CD4-positive, alpha-beta T cell treated with Interleukin-17A for 1 hour (primary cell): ENCODE measurements around the gene CHKB.

Experiments used
- DNase-seq: peaks from one replicate; pipeline ENCODE4 v3.0.0-alpha.2; 2020

The CHKB gene

DNA sequence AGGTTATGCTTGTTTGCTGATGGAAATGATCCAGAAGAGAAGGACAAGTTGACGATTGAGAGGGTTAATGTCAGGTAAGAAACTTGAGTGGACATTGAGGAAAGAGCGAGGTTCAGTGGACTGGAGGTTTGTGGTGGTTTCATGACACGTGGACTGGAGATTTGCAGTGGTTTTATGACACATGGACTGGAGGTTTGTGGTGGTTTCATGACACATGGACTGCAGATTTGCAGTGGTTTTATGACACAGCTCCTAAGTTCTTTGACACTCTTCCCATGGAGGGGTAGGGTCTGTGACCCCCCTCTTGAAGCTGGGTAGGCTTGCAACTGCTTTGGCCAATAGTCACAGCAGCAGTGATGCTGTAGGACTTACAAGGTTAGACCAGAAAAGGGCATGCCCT, 12.5 kb upstream of the CHKB start:
- DNase-seq = no peak

DNA sequence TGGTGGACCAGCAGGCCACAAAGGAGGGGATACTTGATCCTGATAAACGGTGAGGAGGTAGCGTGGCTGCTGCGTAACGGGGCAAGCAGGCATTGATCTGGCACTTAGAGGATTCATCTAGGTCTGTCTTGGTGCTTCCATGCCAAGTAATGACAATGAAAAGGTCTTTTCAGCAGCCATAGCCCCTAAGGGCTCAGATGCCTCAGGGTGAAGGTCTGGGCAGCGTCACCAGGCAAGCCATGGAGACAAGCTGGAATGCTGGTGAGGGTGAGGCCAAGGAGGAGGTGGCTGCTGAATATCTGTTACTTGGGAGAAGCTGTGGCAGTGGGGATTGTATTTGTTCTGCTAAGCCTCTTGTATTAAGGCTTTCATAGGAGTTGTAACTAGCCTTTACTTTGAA, 4.8 kb upstream of the CHKB start:
- no peak for DNase-seq

DNA sequence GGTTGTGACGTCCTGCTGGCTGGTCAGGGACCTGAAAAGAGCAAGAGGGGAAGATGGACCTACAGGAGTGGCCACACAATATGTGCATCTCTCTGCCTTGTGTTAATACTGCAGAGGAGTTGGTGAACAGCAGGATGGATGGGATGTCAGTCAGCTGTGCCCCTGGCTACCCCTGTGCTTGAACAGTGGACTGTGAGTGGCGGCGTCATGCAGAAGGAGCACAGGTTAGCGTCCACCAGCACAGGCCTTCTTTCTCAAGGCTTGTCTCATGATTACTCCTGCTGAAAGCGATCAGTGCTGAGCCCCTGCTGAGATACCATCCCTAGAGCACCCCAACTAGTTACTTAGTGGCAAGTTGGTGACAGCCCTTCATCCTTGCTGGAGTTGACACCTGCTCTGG, 3.8 kb upstream of the CHKB start:
- no peak for DNase-seq

DNA sequence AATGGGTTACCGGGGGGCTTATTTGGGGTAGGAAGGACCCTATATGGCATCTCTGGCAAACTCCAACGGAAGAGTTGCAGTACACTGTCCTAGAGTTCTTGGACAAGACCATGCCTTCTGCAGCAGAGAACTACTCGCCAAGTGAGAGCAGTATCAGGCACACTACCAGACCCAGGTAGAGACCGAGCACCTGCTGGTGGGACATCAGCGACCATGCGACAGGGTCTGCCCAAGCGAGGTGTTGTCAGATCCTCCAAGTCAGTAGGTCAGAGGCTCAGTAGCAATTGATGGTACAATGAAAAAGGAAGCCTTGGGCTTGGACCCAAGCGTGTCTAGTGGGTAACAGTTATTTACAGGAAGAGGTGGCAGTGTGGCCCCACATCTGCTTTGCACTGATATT, 3.1 kb upstream of the CHKB start:
- no peak for DNase-seq

DNA sequence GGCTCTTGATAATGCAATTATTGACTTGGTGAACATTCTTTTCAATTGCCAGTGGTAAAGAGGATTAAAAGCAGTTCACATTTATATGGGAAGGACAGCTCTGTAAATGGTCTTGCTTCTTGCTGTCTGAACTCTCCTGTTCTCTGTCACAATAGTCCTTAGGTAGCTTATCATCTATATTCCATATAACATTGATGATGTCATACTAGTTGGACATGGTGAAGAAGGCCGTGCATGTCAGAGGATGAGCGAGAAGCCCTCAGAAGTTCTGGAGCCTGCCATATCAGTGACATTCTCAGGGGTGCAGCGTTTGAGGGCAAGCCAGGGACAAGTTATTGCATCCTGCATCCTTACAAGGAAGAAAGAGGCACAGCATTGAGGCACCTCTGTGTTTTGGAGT, 2.6 kb upstream of the CHKB start:
- no peak for DNase-seq

DNA sequence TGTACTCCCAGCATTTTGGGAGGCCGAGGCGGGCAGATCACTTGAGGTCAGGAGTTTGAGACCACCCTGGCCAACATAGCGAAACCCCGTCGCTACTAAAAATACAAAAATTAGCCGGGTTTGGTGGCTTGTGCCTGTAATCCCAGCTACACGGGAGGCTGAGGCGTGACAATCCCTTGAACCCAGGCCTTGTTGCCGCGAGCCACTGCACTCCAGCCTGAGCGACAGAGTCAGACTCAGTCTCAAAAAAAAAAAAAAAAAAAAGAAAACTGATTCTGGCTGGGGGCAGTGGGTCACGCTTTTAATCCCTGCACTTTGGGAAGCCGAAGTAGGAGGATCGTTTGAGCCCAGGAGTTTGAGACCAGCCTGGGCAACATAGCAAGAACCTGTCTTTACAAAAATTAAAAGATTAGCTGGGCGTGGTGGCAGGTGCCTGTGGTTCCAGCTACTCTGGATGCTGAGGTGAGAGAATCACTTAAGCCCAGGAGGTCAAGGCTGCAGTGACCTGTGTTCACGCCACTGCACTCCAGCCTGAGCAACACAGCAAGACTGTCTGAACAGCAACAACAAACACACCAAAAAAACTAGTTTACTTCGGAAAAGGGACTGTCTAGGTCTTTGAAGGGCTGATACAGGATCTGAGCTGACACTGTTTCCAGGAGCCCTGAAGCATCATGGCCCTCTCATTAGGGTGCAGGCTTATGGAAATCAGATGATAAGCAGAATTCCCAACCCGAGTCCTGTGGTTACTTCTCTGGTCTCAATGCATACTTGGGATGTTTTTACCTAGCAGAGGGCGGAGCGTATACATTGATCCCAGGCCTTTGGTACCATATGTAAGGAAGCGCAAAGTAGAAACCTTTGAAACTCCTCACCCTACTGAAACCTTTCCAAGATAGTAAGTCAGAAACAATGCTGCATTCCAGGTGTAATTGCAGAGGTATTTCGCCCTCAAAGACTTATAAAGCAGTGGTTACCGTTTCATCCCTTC, 1.8 kb upstream of the CHKB start:
- DNase-seq = no peak

DNA sequence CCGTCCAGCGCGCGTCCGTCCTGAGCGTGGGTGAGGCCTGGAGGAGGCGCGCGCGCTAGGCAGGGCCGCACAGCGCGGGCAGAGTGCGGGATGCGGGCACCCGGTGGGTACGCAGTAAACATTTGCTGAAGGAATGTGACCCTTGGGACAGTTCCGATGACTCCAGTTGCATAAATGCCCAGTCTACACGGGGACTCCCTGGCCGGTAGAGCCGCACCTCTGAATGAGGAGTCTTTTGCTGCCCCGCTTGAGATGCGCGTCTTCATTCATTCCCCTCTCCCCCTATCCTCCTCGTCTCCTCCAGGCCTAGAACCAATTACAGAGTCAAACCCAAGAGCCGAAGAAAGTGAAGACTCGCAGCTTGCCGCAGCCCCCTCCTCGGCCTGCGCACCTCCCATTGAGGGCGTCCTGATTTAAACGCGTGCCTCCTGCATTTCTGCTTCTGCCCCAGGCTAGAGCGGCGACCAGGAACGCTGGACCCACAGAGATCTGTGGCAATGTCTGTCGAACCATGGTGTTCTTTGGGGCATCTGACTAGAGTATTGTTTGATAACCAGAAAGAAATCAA, 729 bp upstream of the CHKB start:
- no peak for DNase-seq

DNA sequence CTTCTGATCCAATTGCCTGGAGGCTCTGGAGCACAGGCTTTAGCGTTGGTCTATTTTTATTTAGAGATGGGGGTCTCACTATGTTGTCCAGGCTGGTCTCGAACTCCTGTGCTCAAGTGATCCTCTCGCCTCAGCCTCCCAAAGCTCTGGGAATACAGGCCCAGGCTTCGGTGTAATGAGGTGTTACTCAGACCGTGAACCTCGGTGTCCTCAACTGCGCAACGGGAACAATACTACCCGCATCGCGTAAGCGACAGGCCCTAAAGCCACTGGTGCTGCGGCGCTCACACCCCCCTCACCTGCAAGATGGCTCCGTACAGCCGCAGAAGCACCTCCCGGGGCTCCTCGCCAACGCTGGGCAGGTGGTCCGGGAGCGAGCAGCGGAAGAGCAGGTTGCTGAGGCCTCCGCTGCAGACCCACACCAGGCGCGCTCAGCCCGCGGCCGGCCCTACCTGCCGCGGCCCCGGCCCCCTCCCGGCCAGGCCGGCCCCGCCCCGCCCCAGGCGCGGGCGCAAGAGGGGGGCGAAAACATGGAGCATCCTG, 628 bp downstream of the CHKB start:
- no peak for DNase-seq

DNA sequence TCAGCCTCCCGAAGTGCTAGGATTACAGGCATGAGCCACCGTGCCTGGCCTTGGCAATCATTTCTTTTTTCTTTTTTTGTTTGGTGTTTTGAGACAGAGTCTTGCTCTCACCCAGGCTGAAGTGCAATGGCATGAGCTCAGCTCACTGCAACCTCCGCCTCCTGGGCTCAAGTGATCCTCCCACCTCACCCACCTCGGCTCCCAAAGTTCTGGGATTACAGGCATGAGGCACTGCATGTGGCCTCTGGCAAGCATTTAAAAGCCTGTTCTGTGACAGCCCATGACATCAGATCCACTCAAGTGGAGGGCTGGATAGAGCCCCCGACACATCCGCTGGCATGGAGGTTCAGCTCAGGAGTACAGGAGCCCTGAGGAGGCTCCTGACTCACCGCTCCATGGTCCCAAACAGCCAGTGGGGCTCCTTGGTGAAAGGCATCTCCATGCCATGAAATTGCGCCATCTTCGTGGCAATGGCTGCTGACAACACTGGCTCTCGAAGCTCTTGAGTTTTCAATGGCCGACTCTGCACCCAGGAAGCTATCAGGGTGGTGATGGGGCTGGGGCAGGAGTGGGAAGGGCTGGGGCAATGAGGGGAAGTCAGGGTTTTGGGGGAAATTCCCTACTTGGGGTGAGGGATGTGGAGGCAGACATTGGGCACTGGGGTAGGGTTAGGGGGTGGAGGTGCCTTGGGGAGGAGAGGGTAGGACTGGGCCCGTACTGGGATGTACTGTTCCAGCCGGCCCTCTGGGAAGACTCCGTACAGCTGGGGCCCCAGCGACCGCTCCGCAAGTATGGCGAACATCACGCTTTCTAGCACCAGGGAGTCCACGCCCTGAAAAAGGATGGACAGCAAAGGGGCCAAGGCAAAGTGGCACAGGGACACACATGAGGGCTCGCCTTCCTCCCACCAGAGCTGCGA, 1.4 kb downstream of the CHKB start:
- no peak for DNase-seq

DNA sequence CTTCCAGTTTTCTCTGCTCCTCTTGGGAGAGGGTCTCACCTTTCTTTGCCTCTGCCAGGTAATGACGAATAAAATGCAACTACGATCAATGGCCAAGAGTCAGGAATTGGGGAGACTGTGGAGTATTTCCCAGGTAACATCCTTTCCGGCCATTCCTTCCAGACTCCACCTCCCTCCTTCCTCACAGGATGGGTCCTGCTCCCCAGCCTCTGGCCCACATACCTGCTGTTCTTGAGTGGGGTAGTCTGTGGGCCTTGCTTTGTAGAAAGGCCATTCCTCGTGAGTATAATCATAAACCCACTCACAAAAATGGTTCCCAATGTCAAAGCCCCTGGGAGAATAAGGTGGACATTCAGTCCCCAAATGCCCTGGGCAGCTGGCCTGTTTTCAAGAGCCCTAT, 2.9 kb downstream of the CHKB start:
- DNase-seq = no peak

DNA sequence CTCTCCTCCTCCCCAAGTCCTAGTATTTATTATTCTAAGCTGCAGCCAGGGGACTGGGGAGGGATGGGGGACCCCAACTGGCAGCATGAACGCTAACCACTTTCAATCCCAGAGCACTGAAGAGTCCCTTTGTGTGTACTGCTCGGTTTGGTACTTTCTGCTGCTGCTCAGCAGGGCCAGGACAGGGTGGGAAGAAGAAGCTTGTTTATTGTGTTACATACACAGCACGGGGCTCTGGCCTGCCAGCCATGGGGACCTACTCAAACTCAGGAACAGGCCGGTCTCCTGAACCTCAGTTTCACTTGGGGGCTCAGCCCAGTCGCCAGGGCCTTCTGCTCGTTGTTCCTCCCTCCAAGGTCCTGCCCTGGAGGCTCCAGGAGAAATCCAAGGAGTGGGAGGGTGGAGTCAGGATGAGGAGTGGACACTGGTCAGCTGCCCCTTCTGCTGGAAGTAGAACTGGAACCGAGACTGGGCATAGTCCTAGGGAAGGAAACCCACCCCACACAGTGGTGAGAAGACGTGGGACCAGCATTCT, 3.8 kb downstream of the CHKB start:
- DNase-seq = no peak

DNA sequence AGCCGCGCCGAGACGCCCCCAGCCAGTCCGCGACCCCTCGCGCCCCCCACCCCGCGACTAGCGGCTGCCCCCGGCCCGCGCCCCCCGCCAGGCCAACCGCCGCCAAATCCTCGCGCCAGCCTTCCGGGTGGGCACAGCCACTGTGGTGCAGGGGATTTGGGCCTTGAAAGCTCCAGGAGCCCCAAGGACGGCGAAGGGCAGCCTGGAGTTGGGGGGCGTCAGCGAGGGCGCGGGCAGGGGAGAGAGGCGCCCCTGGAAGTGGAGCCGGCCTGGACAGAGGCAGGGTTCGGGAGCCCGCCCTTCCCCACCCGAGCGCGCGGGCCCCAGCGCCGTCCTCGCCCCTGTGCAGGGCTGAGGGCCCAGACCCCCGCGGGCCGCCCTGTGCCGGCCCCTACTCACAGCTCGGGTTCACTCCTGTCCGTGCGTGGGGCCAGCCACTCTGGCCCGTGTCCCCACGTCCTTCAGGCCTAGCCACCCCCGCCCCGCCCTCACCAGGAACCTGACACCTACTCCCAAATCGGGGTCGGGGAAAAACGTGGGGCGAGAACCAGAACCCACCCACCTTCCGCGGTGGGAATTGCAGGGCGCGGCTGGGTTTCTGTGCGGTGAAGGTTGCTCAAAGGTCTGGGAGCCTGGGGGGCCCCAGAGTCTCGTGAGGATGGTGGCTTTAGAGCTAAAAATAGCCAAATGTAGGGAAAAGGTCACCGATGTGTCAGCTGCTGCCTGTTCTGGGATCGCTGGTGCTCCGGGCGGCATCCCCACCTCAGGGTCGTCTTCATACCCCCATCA, 4.5 kb downstream of the CHKB start, which contains the start of gene CPT1B:
CPT1B (minus strand) TSS at position 441 of the 789 bp plus-strand sequence. CDS start 512 bp downstream, outside the sequence.
- DNase-seq = no peak

DNA sequence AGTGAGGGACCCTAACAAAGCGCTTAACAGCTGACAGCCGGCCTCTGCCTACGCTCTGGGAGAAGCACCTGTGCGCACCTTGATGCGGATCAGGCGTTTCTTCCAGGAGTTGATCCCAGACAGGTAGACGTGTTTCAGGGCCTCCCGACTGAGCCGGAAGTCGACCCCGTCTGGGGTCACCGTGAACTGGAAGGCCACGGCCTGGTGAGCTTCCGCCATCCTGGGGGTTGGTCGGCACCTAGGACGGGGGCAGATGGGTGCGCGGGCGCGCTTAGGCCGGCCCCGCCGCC, 5.0 kb downstream of the CHKB start:
- DNase-seq = no peak

DNA sequence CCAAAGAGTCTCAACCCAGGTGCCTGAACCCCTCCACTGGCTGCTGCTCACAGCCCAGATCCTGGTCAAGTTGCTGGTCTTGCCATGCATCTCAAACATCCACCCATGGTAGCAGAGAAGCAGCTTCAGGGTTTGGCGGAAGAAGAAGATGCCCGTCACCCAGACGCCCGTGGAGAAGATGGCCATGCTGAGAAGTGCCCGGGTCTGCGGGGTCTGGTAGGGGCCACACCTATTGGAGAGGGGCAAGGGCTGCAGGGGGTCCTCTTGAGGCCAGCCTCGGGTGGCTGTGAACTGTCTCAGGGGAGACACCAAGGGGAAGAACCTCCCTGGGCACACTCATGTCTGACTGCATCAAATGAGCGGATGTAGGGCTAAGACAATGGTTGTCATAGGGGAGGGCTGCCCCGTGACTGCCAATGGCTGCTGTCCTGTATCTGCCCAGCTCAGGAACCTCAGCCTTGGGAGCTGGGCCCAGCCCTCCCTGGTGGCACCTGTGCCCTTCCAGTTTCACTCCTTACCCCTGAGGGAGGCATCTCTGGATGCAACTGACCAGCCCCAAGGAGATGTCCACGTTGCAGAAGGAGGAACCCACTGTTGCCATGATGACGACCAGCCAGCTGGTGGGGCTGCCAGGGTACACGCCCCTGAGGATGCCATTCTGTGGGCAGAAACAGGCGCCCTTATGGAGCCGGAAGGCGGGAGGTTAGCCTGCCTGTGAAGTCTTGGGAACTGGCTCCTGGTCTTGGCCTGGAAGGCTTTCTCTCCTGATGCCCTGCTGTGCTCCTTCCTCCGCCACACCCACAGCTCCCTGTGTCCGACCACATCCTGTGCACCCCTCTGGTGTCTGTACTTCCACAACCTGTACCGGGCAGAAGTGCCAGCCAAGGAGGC, 5.6 kb downstream of the CHKB start:
- DNase-seq = no peak

DNA sequence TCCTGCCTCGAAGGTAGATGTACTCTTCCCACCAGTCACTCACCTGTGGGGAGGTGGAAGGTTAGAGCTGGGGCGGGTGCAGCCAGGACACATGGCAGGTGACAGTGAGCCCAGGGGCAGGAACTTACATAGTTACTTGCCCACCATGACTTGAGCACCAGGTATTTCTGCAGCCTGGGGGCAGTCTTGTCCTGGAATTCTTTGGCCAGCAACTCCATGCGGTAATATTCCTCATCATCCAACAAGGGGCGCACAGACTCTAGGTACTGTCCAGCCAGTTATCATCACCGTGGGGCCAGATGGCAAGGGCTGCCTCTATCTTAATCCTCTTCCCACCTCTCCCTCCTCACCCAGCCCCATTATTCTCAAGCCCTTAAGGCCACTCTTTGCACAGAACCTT, 6.6 kb downstream of the CHKB start:
- no peak for DNase-seq

DNA sequence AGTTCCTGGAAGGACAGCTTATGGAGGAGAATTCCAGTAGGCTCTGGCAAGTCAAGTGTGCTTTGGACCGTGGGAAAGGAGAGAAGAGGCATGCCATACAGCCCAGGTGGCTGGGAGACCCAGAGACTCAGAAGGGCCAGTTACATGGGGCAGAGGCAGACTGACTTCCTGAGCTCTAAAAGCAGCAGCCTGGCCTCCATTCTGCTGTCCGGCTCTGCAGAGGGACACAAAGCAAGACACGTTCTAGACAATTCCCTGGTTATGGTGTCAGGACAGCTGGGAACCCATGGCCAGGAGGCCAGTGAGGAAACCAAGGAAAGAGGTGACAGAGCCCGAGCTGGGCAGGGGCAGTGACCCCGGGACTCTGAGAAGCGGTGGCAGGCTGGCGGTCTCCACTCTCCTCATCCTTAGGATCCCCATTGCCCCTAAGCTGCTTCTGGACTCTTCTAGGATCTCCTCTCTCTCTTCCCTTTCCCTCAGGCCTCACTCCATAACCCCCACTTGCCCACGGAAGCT, 7.2 kb downstream of the CHKB start:
- DNase-seq = no peak

DNA sequence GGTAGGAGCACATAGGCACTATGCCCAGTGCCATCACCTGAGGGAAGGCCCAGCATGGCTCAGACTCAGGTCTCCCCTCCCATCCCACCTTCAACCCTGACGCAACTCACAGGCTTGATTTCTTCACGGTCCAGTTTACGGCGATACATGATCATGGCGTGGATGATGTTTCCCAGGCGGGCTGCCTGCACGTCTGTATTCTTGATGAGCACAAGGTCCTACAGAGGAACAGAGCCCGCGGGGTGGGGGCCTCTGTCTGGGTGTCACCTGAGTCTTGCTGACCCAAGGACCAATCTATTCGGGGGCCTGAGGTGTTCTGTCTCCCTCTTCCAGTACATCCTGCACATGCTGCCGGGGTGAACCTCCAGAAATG, 8.3 kb downstream of the CHKB start:
- no peak for DNase-seq

DNA sequence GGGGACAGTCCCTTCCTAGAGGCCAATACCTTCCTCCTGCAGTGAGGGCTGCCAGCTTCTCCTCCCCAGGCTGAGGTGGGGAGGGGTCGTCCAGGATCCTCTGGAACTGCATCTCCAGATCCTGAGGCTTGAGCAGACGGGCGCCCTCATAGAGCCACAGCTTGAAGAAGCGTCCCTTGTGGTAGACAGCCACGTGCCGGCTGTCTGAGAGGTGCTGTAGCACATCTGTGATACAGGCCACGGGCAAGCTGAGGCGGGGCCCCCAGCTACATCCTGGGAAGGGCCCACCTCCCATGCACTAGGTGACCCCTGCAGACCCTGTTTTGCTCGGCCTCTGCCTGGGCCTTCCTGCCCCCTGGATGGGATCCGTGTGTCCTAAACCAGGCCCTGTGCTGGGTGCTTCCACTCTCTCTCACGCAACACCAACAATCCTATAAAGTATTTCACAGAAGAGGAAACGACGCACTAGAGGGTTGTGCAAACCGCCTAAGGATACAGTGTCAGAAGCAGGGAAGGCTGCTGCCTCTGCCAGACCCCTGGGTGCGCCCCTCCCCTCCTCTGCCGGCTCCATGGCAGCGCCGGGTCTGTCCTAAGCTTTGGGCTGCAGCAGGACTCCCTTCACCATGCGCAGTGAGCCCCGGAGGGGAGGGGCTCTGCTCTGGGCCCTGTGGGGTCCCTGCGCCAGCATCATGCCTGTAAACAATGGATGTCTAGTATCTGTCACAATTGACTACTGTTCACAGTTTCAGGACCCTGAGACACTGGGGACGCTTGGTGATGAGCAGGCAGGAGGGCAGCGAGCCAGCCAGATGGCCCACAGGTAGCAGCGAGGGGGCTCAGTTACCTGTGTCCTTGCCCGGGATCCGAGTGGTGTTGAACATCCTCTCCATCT, 8.9 kb downstream of the CHKB start:
- no peak for DNase-seq

DNA sequence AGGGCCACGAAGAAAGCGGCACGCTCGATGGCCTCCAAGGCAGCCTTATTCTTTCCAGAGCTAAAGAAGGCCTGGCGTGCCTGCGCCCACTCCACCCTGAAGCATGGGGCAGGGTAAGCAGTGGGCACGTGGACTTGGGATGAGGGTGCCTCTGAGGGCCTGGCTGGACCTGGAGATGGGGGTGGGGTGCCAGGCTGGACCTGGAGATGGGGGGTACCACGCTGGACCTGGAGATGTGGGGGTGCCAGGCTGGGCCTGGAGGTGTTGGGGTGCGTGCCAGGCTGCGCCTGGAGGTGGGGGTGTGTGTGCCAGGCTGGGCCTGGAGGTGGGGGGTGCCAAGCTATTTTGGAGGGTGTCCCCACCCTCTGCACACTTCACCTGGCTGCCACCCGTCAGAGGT, 9.7 kb downstream of the CHKB start:
- no peak for DNase-seq
